Activated naive CD4-positive, alpha-beta T cell treated with anti-CD3 and anti-CD28 coated beads, Interleukin-2, amount 50 U/mL, for 72 hours (primary cell): ENCODE results near the gene KCNIP1. TPM values are rescaled to one million over a fixed set of nuclear protein-coding genes. Genes with fewer than 3 reads are reported as not detected.

ENCODE experiments used
- ATAC-seq, 2 donors: fragments of 150-1000 bp; cut with Tn5 transposase; 2 replicates each; pipeline ENCODE4 v1.10.0; 2021; ENCODE audit warnings: mild to moderate bottlenecking in 2 of 2, moderate library complexity in 2 of 2
- DNase-seq, 2 donors: peaks; one replicate each; pipeline ENCODE4 v3.0.0; 2021 to 2022; ENCODE audit warnings: low spot score in 2 of 2
- H3K27ac Mint-ChIP-seq, 2 donors: one replicate each; pipeline ENCODE4 v1.8.0; 2022; ENCODE audit warnings: mild to moderate bottlenecking in 2 of 2, mixed read lengths in 2 of 2
- H3K36me3 Mint-ChIP-seq, 2 donors: one replicate each; pipeline ENCODE4 v1.8.0; 2022; ENCODE audit warnings: mixed read lengths in 2 of 2
- H3K9me3 Mint-ChIP-seq, 2 donors: one replicate each; pipeline ENCODE4 v1.8.0; 2022; ENCODE audit warnings: mixed read lengths in 2 of 2
- total RNA-seq, 2 donors: library from RNA; stranded (reverse); gene quantifications; one replicate each; pipeline ENCODE4 v1.2.3, GENCODE V29; 2022

KCNIP1 gene
- total RNA-seq, 2 donors from 2014 or later: not detected

DNA sequence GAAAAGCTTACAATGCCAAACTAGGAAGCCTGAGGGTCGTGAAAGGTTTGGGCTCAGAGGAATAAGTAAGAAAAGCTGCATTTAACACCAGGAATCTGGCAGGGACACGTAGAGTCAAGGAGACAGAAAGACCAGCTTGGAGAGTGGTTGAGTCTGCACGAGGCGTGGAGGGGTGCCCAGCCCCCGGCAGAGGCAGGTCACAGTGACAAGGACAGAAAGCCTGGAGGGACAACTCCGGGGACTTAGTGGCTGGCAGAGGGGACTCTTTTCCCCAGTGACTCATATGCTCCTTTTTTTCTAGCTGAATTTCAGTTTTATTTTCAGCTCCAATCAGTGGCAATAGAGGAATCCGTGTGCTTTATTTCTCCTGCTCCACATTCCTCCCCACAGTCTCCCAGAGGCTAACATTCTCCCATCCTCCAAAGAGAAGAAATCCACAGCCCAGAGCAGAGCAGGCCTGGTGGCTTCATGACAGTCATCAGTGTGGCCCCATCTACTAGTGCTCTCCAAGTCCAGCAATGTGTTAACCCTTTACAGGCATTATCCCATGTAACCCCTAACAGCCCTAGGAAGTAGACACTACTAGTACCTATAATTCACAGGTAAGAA, 80.7 kb downstream of the KCNIP1 start:
- ATAC-seq (no peak), DNase-seq (no peak)
- Mint-ChIP-seq H3K36me3 (peaks cover 0 to 6% of the 10 kb centered on the region in 2 donors), H3K27ac (no peak overlapping the region), H3K9me3 (peaks cover 0 to 13% of the 10 kb centered on the region in 2 donors)

DNA sequence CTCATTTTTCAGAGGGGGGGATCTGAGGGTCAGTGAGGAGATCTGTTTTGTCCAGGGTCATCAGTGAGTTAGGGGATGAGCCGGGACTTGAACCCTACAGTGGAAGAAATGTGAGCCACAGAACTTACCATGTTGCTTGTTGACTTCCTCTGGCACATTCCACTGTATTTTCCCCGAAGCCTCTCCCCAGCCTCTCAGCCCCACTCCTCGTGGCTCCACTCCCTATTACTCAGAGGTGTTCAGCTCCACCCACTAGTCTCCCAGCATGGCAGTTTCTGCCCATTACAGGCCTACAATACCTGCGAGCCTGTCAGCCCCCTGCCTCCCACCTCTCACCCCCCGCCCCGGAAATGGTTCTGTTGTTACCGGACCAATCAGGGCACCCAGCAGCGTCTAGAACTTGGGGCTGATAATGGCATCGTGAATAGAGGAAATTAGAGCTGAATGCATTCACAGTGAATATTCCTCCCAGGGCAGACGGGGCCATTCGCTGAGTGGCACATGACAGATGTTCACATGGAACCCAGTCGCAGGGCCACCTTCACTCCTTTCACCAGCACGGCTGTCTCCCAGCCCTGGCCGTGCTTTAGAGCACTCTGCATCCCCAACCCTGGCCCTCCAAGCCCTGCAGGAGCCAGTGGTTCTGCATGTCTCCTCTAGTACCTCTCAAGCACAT, 81.6 kb downstream of the KCNIP1 start:
- peaks cover 0 to 6% of the 10 kb centered on the region in 2 donors for H3K36me3 Mint-ChIP-seq
- no peak overlapping the region for H3K27ac Mint-ChIP-seq
- ATAC-seq (no peak), DNase-seq (no peak)
- peaks cover 0 to 14% of the 10 kb centered on the region in 2 donors for H3K9me3 Mint-ChIP-seq

DNA sequence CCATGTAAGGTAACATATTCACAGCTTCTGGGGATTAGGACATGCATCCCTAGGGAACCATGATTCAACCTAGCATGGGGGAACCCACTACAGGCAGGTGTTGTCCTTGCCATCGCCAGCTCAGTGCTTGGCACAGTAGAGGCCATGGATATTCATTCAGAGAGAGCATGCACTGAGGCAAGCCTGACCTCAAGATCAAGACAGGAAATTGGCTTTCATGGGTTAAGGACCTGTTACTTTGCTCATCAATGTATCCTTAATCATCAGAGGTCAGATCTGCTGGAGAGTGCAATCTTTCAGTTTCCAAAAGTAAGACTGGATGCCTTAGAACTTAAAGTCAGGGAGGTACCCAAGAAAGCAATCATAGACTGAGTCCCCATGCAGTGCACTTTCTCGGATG, 84.0 kb downstream of the KCNIP1 start:
- Mint-ChIP-seq H3K27ac (no peak overlapping the region), H3K36me3 (peaks cover 0 to 6% of the 10 kb centered on the region in 2 donors), H3K9me3 (peaks cover 0 to 10% of the 10 kb centered on the region in 2 donors)
- ATAC-seq (peak; percentile 70 to 72), DNase-seq (no peak)

DNA sequence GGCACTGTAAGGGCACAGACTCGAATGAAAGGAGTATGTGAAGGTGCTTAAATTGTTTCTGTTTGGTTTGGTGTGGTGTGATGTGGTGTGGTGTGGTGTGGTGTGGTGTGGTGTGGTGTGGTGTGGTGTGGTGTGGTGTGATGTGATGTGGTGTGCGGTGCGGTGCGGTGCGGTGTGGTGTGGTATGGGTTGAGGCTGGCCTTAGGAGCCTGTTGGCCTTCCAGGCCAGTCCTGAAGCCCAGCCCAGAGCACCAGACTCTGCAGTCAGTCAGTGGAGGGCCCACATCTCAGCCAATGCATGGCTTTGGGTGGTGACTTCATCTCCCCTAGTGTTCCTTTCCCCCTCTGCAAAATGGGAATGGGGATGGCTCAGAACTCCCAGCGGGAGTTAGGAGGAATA, 85.8 kb downstream of the KCNIP1 start:
- Mint-ChIP-seq H3K27ac (no peak overlapping the region), H3K36me3 (peaks cover 0 to 6% of the 10 kb centered on the region in 2 donors), H3K9me3 (peaks cover 0 to 10% of the 10 kb centered on the region in 2 donors)
- no peak for ATAC-seq
- no peak for DNase-seq

DNA sequence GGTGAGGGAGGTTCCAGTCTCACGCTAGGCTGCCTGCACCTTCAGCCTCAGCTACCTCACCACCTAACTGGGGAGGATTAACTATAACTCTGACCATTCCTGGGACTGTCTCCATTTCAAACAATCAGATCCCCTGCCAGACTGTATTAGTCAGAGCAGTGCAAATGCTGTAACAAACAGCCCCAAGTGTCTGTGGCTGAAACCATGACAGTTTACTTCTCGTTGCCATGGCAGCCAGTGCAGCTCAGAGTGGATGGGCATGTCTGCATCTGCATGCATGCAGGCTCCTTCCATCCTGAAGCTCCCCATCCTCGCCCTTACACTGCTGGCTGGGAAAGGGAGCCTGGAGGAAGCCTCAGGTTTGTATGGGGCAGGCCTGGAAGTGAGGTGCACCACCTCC, 86.7 kb downstream of the KCNIP1 start:
- peaks cover 0 to 10% of the 10 kb centered on the region in 2 donors for H3K9me3 Mint-ChIP-seq
- peak; percentile 50 to 60 for ATAC-seq
- peaks cover 0 to 6% of the 10 kb centered on the region in 2 donors for H3K36me3 Mint-ChIP-seq
- no peak overlapping the region for H3K27ac Mint-ChIP-seq
- no peak for DNase-seq

DNA sequence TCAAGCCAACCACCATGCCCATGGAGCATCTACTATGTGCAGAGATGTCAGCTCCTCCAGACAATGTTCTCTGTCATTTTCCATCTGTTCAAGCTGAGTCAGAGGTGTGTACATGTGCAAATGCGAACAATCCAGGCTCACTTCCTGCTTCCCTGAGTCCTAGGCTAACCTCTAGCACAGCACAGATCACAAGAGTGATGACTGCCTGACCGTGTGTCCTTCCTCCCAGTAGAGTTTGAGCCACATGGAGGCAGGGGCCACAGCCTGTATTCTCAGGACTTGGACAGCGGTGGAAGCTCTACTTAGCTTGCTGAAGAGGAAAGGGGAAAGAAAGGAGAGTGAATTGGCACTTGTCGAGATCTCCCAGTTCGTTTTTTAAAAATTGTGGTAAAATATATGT, 87.2 kb downstream of the KCNIP1 start:
- no peak overlapping the region for H3K27ac Mint-ChIP-seq
- H3K9me3 Mint-ChIP-seq: peaks cover 0 to 10% of the 10 kb centered on the region in 2 donors
- ATAC-seq (no peak), DNase-seq (no peak)
- peaks cover 0 to 6% of the 10 kb centered on the region in 2 donors for H3K36me3 Mint-ChIP-seq

DNA sequence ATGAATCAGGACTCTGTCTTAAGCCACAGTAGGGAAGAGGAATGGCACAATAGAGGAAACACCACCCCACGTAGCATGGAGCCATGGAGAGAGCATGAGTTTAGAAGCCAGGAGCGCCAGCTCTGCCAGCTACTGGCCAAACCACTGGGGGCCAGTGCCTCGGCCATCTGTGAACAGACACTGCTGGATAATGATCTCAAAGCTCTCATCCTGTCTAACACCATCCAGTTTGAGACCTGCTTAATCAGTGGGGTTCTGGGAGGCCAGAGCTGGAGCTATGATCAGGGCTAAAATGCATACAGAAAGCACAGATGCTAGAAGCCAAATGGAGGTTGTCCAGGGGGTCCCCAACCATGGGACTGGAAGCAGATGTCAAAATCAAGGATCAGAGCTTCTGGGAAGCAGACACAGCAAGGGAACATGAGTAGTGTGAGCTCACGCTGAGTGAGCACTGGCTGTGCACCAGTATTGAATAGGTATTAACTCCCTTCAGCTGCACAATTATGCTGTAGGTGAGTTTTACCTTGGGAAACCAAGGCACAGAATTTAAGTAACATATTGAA, 92.7 kb downstream of the KCNIP1 start:
- no peaks in the 10 kb centered on the region for H3K36me3 Mint-ChIP-seq
- no peak overlapping the region for H3K27ac Mint-ChIP-seq
- no peaks in the 10 kb centered on the region for H3K9me3 Mint-ChIP-seq
- no peak for ATAC-seq
- no peak for DNase-seq

DNA sequence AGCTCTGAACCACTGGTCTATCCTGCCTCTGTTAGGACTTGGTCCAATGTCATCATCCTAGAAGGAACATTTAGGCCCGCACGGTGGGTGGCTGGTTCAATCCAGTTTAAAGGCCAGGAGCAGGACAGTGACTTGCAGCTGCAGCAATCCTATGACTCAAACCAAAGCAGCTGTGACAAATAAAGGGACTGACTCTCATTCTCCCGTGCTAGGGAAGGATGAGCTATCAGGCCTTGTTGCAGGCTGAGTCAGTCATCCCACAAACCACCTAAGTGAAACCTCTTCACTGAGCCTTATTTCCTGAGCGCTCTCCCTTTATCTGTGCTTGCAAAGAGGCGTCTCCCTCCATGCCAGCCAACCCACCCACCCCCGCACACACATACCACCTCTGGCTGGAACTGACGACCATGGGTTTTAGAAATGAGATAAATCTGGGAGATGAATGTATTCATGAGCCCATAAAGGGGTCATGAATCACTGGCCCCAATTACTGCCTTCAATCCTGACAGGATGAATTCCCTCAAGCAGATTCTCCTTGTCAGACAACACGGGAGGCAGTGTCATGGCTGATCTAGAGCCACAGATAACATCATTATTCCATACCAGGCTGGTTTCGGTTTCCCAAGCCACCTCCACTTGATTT, 93.4 kb downstream of the KCNIP1 start:
- Mint-ChIP-seq H3K27ac (peak overlapping the region; percentile 10 to 41), H3K9me3 (no peaks in the 10 kb centered on the region), H3K36me3 (no peaks in the 10 kb centered on the region)
- ATAC-seq (peak; percentile 92), DNase-seq (peak; percentile 63 to 75)

DNA sequence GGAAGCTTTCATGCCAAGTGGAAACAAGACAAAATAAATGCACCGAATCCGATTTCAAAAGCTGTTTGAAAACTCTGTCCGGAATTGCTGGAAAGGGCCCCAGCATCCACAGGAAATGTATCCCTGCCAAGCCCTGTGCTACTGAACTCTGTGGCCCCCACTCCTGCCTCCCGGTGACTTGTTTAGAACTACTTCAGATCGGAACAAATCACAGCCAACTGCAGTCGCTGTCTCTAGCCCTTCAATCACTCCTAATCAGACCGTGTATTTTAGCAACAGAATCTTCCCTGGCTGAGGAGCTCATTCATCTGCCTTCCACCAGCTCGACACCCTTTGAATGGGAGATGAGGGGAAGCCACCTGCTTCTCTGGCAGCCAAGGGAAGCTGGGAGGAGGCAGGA, 94.1 kb downstream of the KCNIP1 start:
- no peak for DNase-seq
- no peaks in the 10 kb centered on the region for H3K36me3 Mint-ChIP-seq
- H3K9me3 Mint-ChIP-seq: no peaks in the 10 kb centered on the region
- no peak for ATAC-seq
- peak overlapping the region; percentile 36 to 41 for H3K27ac Mint-ChIP-seq

DNA sequence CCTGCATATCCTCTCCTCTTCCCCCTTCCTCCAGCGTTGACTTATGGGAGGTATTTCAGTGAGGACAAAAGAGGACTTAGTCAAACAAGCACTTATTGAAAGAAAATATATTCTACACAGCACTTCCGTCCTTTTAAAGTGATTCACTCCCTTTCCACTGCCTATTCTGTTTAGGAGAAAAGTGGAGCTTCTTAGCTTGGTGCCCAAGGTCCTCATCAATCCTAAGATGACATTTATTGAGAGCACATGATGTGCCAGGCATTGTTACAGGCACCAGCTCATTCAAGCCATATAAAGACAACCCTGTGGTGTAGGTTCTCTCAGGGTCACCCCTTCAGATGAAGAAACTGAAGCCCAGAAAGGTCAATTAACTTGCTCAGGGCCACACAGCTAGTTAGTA, 95.9 kb downstream of the KCNIP1 start:
- Mint-ChIP-seq H3K9me3 (no peaks in the 10 kb centered on the region), H3K27ac (no peak overlapping the region), H3K36me3 (no peaks in the 10 kb centered on the region)
- ATAC-seq (no peak), DNase-seq (no peak)

DNA sequence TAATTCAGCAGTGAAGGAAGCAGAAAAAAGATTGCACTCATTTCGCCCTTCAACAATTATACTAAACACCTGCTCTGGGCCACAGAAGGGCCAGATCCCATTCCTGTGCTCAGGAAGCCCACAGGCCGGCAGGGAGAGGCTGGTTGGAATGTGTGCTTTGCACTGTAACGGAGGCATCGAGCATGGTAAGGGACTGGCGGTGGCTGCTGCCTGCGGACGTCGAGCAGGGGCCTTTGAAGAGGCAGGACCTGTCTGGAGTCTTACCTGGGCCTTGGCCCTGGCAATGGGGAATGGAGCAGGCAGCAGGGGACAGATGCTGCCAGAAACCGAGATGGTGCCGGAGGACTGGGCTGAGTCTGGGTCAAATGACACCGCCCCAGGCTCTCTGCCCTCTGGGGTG, 97.8 kb downstream of the KCNIP1 start:
- Mint-ChIP-seq H3K9me3 (no peaks in the 10 kb centered on the region), H3K36me3 (no peaks in the 10 kb centered on the region), H3K27ac (no peak overlapping the region)
- DNase-seq (no peak), ATAC-seq (no peak)

DNA sequence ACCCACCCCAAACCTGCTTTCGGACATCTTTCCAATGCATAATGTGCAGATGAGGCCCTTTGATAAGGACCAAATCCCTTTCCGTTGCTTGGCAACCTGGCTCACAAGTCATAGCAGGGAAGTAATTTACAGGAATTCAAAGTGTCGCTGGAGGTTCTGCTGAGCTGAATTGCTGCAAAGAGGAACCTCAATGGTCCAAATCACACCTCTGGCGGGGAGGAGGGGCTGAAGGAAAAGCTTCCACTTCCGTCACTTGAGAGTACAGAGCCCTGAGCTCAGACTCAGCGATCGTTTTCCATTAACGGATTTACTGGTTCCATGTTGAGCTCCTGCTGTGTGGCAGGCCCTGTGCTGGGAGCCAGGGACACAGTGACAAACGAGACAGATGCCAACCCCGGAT, 99.3 kb downstream of the KCNIP1 start:
- H3K9me3 Mint-ChIP-seq: no peaks in the 10 kb centered on the region
- DNase-seq (no peak), ATAC-seq (no peak)
- H3K27ac Mint-ChIP-seq: no peak overlapping the region
- no peaks in the 10 kb centered on the region for H3K36me3 Mint-ChIP-seq

DNA sequence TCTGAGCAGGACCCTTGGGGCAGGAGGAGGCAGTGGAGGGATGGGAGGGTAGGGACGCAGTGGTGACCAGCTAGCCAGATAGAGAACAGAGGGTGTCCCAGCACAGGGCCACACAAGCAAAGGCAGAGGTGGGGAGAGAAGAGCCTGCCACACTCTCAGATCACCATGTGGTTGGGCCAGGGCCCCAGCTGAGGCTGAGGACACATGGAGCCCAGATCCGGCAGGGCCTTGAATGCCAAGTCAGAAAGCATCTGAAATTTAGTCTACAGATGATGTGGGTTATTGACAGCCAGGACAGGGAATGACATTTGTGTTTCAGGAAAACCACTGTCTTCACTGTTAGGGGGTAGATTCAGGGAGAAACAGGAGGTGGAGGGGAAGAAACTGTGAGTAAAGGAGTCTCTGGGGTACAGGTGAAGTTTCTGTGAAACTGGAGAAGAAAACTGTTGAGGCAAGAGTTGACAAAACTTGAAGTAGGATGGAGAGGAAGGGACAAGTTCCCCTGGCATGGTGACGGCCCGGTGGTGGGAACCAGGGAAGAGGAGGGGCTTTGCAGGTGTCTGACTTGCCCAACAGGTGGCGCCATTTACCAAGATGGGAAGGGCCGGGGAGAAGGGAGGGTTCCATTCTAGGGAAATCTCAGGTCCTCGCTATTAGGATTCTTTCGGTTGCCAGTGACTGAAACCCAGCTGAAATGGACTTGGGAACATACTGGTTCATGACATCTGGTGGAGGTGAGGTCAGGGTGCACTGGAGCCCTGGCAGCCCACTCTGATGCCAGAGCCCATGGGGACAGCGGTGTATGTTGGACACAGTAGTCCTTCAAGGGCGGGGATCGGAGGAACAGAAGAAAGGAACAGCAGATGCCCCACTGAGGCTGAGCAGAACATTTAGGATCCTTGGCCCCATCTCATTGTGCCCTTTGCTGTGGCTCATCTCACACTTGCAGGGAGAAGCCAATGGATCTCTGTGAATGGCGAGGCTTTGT, 100.1 kb downstream of the KCNIP1 start:
- no peaks in the 10 kb centered on the region for H3K36me3 Mint-ChIP-seq
- peak; percentile 74 to 83 for ATAC-seq
- no peaks in the 10 kb centered on the region for H3K9me3 Mint-ChIP-seq
- no peak overlapping the region for H3K27ac Mint-ChIP-seq
- peak in 1 of 2 donors; percentile 75 for DNase-seq

DNA sequence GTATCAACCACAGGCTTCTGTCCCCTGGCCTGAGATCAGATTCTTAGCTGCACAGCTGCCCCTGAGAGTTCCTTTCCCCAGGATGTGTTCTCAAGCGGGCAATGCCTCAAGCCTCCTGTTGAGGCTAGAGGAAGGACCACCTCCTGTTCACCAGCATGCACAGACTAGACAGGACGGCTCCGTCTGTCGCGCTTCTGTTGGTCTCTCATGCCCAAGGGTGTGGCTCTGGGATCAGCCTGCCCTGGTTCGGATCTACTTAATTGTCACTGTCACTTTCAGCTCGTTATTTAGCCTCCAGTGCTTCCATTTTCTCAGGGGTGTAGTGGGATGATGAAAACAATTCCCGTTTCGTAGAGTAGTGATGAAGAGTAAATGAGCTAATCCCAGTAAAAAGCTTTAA, 103.1 kb downstream of the KCNIP1 start:
- no peaks in the 10 kb centered on the region for H3K36me3 Mint-ChIP-seq
- DNase-seq (no peak), ATAC-seq (no peak)
- no peaks in the 10 kb centered on the region for H3K9me3 Mint-ChIP-seq
- no peak overlapping the region for H3K27ac Mint-ChIP-seq

DNA sequence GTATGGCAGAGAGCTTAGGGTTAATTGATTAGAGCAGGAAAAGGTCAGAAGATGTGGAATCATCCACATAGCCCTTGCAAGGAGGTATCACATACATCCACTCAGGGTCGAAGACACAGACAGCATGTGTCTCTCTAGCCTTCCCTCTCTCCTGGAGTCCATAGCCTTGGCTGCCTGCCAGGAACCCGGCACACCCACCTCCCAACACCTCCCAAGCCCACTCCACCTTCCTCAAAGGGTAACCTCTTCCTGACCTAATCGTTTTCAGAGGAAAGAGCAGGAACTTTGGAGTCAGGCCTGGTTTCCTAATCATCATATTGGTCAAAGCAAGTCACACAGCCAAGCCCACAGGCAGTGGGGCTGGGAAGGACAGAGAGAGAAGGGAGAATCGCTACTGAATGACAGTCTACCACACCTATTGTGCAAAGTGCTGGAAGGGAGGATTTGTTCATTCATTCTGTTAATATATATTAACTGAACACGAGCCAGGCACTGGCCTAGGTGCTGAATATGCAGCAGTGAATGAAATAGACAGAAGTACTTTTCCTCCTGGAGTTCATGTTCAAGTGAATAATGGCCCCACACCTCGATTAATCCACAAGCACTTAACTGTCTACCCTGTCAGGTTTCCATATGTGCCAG, 107.8 kb downstream of the KCNIP1 start:
- no peaks in the 10 kb centered on the region for H3K36me3 Mint-ChIP-seq
- no peaks in the 10 kb centered on the region for H3K9me3 Mint-ChIP-seq
- H3K27ac Mint-ChIP-seq: no peak overlapping the region
- DNase-seq (no peak), ATAC-seq (no peak)

DNA sequence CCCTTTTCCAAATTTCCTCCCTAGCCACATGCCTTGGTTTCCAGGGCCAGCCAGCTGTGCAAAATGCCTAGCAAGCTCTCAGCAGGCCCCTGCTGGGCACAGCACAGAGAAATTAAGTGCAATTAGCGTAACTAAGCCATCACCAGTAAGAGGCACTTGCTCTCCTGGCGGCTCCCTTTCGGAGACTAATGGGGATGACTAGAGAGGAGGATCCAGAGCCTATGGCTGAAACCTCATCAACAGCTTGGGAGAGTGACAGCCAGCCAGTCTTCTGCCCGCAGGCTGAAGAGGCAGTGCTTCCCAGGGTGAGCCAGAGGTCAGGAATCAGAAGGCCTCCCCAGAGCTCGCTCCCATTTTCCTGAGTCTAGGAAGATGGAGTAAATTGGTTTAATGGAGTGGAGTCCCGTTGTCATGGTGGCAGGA, 108.4 kb downstream of the KCNIP1 start:
- ATAC-seq: no peak
- DNase-seq: no peak
- H3K27ac Mint-ChIP-seq: no peak overlapping the region
- no peaks in the 10 kb centered on the region for H3K36me3 Mint-ChIP-seq
- H3K9me3 Mint-ChIP-seq: no peaks in the 10 kb centered on the region
